HEK293 (cell line): ENCODE data around the gene KIDINS220.

Source experiments
- GLIS1 ChIP-seq: fragments of 450-650 bp; formaldehyde crosslinking; IDR thresholded peaks from 2 replicates; pipeline ENCODE4 v1.5.1; 2016; ENCODE audit warnings: missing biosample characterization, missing genetic modification characterization
- SETDB1 ChIP-seq: IDR thresholded peaks from one replicate; pipeline ENCODE4 v1.6.1; 2017; ENCODE audit warnings: mild to moderate bottlenecking, low read length, moderate library complexity, mixed read lengths; ENCODE audit not compliant: insufficient read length
- ZNF140 ChIP-seq: fragments of 450-650 bp; formaldehyde crosslinking; IDR thresholded peaks from 2 replicates; pipeline ENCODE4 v1.5.1; 2016; ENCODE audit warnings: missing biosample characterization, missing genetic modification characterization
- ZNF274 ChIP-seq, 2 experiments: fragments of 200-500 bp in 1 of 2; fragments of 450-650 bp in 1 of 2; sonication (Bioruptor generic) in 1 of 2; formaldehyde crosslinking in 1 of 2; IDR thresholded peaks; 2 replicates each; pipeline versions ENCODE4 v1.5.1 to v1.6.1; 2014 to 2016; ENCODE audit warnings: borderline replicate concordance in 1 of 2, inconsistent platforms in 1 of 2, low read length in 1 of 2, missing biosample characterization in 1 of 2, missing genetic modification characterization in 1 of 2
- ZNF341 ChIP-seq: fragments of 450-650 bp; formaldehyde crosslinking; IDR thresholded peaks from 2 replicates; pipeline ENCODE4; 2016; ENCODE audit warnings: low read depth, missing biosample characterization, missing genetic modification characterization
- ZNF571 ChIP-seq: fragments of 450-650 bp; formaldehyde crosslinking; IDR thresholded peaks from 2 replicates; pipeline ENCODE4 v1.5.0; 2017; ENCODE audit warnings: missing biosample characterization, missing genetic modification characterization
- ZSCAN30 ChIP-seq: fragments of 450-650 bp; IDR thresholded peaks from 2 replicates; pipeline ENCODE4 v1.5.1; 2018; ENCODE audit warnings: missing biosample characterization, mild to moderate bottlenecking, missing genetic modification characterization, moderate library complexity
- TF ChIP-seq, protein P1 (sequence below): fragments of 450-650 bp; formaldehyde crosslinking; IDR thresholded peaks from 2 replicates; pipeline ENCODE4 v1.5.1; 2016; ENCODE audit warnings: missing biosample characterization, missing genetic modification characterization
- TF ChIP-seq, protein P2 (sequence below): IDR thresholded peaks from 2 replicates; pipeline ENCODE4 v1.6.1; 2011; ENCODE audit warnings: mild to moderate bottlenecking, low read depth, low read length, borderline replicate concordance
- TF ChIP-seq, protein P3 (sequence below): fragments of 450-650 bp; formaldehyde crosslinking; IDR thresholded peaks from 2 replicates; pipeline ENCODE4 v1.5.1; 2016; ENCODE audit warnings: missing biosample characterization, missing genetic modification characterization
- TF ChIP-seq, protein P4 (sequence below): fragments of 450-650 bp; formaldehyde crosslinking; IDR thresholded peaks from 2 replicates; pipeline ENCODE4 v1.5.1; 2016; ENCODE audit warnings: missing biosample characterization, missing genetic modification characterization

DNA sequence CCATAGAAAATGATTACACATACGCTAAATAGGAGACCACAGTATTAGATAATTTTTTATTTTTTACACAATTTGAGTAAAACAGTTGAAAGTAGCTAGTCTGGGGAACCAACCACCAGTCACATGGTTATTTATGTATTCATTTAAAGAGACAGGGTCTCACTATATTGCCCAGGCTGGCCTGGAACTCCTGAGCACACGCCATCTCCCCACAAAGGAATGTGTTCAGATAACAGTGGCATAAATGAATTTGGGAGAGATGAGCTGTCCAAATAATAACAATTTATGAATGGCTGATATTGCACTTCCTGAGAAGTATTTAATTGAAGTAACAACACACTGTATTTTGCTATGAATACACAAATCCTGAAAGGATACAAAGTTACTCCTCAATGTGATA, 39.7 kb downstream of the KIDINS220 start:
- TF ChIP-seq ZNF140 (no peak), ZSCAN30 (tag by site-specific recombination) (no peak), ZNF274 (IDR thresholded peaks at IDR 0.05; ENCODE audit: low read length) (no peak), ZNF274 (tag by site-specific recombination; IDR thresholded peaks at IDR 0.05; ENCODE audit: borderline replicate concordance) (no peak), SETDB1 (no peak), ZNF341 (no peak), ZNF571 (tag by site-specific recombination) (no peak), GLIS1 (no peak)
- TF ChIP-seq, protein P1, sequence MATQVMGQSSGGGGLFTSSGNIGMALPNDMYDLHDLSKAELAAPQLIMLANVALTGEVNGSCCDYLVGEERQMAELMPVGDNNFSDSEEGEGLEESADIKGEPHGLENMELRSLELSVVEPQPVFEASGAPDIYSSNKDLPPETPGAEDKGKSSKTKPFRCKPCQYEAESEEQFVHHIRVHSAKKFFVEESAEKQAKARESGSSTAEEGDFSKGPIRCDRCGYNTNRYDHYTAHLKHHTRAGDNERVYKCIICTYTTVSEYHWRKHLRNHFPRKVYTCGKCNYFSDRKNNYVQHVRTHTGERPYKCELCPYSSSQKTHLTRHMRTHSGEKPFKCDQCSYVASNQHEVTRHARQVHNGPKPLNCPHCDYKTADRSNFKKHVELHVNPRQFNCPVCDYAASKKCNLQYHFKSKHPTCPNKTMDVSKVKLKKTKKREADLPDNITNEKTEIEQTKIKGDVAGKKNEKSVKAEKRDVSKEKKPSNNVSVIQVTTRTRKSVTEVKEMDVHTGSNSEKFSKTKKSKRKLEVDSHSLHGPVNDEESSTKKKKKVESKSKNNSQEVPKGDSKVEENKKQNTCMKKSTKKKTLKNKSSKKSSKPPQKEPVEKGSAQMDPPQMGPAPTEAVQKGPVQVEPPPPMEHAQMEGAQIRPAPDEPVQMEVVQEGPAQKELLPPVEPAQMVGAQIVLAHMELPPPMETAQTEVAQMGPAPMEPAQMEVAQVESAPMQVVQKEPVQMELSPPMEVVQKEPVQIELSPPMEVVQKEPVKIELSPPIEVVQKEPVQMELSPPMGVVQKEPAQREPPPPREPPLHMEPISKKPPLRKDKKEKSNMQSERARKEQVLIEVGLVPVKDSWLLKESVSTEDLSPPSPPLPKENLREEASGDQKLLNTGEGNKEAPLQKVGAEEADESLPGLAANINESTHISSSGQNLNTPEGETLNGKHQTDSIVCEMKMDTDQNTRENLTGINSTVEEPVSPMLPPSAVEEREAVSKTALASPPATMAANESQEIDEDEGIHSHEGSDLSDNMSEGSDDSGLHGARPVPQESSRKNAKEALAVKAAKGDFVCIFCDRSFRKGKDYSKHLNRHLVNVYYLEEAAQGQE (tag by site-specific recombination): no peak
- TF ChIP-seq, protein P2, sequence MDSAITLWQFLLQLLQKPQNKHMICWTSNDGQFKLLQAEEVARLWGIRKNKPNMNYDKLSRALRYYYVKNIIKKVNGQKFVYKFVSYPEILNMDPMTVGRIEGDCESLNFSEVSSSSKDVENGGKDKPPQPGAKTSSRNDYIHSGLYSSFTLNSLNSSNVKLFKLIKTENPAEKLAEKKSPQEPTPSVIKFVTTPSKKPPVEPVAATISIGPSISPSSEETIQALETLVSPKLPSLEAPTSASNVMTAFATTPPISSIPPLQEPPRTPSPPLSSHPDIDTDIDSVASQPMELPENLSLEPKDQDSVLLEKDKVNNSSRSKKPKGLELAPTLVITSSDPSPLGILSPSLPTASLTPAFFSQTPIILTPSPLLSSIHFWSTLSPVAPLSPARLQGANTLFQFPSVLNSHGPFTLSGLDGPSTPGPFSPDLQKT: no peak
- TF ChIP-seq, protein P3, sequence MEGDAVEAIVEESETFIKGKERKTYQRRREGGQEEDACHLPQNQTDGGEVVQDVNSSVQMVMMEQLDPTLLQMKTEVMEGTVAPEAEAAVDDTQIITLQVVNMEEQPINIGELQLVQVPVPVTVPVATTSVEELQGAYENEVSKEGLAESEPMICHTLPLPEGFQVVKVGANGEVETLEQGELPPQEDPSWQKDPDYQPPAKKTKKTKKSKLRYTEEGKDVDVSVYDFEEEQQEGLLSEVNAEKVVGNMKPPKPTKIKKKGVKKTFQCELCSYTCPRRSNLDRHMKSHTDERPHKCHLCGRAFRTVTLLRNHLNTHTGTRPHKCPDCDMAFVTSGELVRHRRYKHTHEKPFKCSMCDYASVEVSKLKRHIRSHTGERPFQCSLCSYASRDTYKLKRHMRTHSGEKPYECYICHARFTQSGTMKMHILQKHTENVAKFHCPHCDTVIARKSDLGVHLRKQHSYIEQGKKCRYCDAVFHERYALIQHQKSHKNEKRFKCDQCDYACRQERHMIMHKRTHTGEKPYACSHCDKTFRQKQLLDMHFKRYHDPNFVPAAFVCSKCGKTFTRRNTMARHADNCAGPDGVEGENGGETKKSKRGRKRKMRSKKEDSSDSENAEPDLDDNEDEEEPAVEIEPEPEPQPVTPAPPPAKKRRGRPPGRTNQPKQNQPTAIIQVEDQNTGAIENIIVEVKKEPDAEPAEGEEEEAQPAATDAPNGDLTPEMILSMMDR: no peak
- TF ChIP-seq, protein P4, sequence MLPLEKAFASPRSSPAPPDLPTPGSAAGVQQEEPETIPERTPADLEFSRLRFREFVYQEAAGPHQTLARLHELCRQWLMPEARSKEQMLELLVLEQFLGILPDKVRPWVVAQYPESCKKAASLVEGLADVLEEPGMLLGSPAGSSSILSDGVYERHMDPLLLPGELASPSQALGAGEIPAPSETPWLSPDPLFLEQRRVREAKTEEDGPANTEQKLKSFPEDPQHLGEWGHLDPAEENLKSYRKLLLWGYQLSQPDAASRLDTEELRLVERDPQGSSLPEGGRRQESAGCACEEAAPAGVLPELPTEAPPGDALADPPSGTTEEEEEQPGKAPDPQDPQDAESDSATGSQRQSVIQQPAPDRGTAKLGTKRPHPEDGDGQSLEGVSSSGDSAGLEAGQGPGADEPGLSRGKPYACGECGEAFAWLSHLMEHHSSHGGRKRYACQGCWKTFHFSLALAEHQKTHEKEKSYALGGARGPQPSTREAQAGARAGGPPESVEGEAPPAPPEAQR: no peak
